Esophagus squamous epithelium (tissue), 4 donors: ENCODE measurements around the gene IFNGR1.

ENCODE experiments used
- POLR2A ChIP-seq, 4 donors: fragments of 450-650 bp; IDR thresholded peaks; one replicate each; pipeline ENCODE4 v1.6.1; 2017; ENCODE audit warnings: antibody characterized with exemption in 4 of 4, mild to moderate bottlenecking in 4 of 4, moderate library complexity in 3 of 4
- TF ChIP-seq, protein P1 (sequence below), 6 experiments: fragments of 450-650 bp in 4 of 6; fragments of 200-600 bp in 2 of 6; sonication (generic) in 2 of 6; IDR thresholded peaks; one replicate each; pipeline ENCODE4 v1.5.1; 2016 to 2019; ENCODE audit warnings: antibody characterized with exemption in 6 of 6, mild to moderate bottlenecking in 4 of 6, moderate library complexity in 4 of 6

DNA sequence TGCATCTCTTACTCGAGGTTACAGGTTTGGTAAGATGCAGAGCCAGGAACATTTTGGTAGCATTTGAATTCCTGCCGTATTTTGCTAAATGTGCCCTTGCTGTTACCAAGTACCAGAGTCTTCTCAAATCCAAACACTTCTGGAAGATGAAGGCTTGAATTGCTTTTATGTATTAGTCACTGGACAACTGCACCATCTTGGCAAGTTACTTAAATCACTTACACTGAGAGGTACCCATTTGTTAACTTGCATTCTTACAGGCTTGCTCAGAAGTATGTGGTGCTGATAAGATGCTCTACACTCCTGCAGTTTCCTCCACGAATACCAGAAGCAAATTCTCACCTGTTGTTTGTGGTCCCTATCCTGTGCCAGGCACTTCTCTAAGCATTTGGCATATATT lies 58.4 kb downstream of the IFNGR1 start:
- TF ChIP-seq, protein P1, sequence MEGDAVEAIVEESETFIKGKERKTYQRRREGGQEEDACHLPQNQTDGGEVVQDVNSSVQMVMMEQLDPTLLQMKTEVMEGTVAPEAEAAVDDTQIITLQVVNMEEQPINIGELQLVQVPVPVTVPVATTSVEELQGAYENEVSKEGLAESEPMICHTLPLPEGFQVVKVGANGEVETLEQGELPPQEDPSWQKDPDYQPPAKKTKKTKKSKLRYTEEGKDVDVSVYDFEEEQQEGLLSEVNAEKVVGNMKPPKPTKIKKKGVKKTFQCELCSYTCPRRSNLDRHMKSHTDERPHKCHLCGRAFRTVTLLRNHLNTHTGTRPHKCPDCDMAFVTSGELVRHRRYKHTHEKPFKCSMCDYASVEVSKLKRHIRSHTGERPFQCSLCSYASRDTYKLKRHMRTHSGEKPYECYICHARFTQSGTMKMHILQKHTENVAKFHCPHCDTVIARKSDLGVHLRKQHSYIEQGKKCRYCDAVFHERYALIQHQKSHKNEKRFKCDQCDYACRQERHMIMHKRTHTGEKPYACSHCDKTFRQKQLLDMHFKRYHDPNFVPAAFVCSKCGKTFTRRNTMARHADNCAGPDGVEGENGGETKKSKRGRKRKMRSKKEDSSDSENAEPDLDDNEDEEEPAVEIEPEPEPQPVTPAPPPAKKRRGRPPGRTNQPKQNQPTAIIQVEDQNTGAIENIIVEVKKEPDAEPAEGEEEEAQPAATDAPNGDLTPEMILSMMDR (IDR thresholded peaks at IDR 0.05): no peak
- no peak for TF ChIP-seq POLR2A (IDR thresholded peaks at IDR 0.05)
